Measurements from ENCODE around the gene C16orf92. TPM values are rescaled to one million over a fixed set of nuclear protein-coding genes. Genes with fewer than 3 reads are reported as not detected.
A peak's percentile ranks its signal among the peaks of the same experiment; 100 is the strongest.

The C16orf92 gene
- total RNA-seq, 5 donors from 2014 or later (not counting 1 experiment from before 2014, with no cell fraction given): not detected

GRCh38 chr16:30030011-30030685 is 7.2 kb downstream of the C16orf92 start:
- H3K9me3 ChIP-seq: no peaks in the 10 kb centered on the region
- ATAC-seq (replicated peaks in 1 of 4) (no peak), DNase-seq (no peak)
- 25% methylated on average over 21 of the region's 23 CpGs for WGBS (ENCODE audit: insufficient coverage)
- Mint-ChIP-seq H3K27me3 (peaks cover 40 to 60% of the 10 kb centered on the region in 2 donors), H3K27ac (no peak overlapping the region), H3K36me3 (no peaks in the 10 kb centered on the region), H3K4me1 (peaks cover 5 to 19% (median 12%) of the 10 kb centered on the region in 3 donors), H3K4me3 (peak overlapping the region in 1 of 3 donors; percentile 66), H3K9me3 (no peaks in the 10 kb centered on the region)
- H3K27me3 ChIP-seq (replicated peaks in 1 of 2; ENCODE audit: control insufficient read depth in 2 of 2, extremely low read depth in 1 of 2, insufficient read depth in 2 of 2, low read length in 1 of 2): peaks cover 0 to 97% of the 10 kb centered on the region in 2 experiments
- ChIA-PET POLR2A (no interaction called here), CTCF (no interaction called here)
- H3K4me3 ChIP-seq (ENCODE audit: control insufficient read depth in 1 of 2, extremely low read depth in 1 of 2, low read length in 1 of 2): no peak overlapping the region
- H3K27ac ChIP-seq (ENCODE audit: low read length): no peak overlapping the region
- H3K4me1 ChIP-seq (ENCODE audit: control insufficient read depth in 1 of 2, extremely low read depth in 1 of 2, insufficient read depth in 2 of 2, low read length in 2 of 2): peaks cover 0 to 22% of the 10 kb centered on the region in 2 experiments
- no peaks in the 10 kb centered on the region for H3K36me3 ChIP-seq (ENCODE audit: control insufficient read depth in 2 of 2, extremely low read depth in 1 of 2, insufficient read depth in 1 of 2, low read length in 1 of 2)

DNA sequence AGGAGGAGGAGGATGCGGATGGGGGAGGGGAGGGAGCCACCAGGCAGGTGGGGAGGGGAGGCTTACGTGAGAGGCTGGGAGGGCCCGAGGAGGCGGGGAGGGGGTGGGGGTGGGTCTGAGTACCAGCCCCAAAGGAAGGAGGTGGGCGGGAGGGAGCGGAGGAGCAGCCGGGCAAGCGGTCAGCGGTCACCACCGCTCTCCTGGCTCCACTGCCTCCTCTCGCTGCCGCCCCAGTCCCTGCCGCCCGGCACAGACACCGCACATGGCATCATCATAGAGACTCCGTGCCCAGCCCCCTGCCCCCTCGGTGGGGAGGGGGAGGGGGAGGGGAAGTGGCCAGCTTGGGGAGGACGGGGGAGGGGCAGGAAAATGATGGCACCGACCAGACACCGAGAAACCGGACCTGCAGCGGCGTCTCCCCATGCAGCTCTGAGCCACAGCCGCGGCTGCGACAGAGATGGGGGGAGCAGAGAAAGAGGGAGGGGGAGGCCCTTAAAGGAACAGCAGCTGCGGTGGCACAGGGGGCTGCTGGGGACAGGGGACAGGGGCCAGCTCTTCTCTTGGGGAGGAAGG is 7.9 kb downstream of the C16orf92 start, which contains the start of gene TLCD3B:
TSS of gene TLCD3B (minus strand) at position 431 of the 573 bp plus-strand sequence. CDS start 744 bp downstream, outside the sequence.
- WGBS (ENCODE audit: insufficient coverage): 2% methylated on average over 9 of the region's 27 CpGs
- no peak for DNase-seq
- CTCF ChIA-PET: interaction anchor here (0.6 to 1.3 kb wide), 3 partner anchors 24 to 182 kb away, joined by 4 to 7 read pairs (median 4); no protein-coding TSS in a partner anchor
- peak in 3 of 4 experiments; percentile 18 to 48 (median 43) for ATAC-seq (replicated peaks in 1 of 4)
- POLR2A ChIA-PET: no interaction called here
- Mint-ChIP-seq H3K27me3 (peaks cover 40 to 59% of the 10 kb centered on the region in 2 donors), H3K4me3 (peak within 1 kb of the TSS in 2 of 3 donors; percentile 6 to 66), H3K36me3 (no peaks in the 10 kb centered on the region), H3K27ac (no peak within 1 kb of the TSS), H3K9me3 (no peaks in the 10 kb centered on the region), H3K4me1 (peaks cover 5 to 19% (median 12%) of the 10 kb centered on the region in 3 donors)
- H3K4me1 ChIP-seq (ENCODE audit: control insufficient read depth in 1 of 2, extremely low read depth in 1 of 2, insufficient read depth in 2 of 2, low read length in 2 of 2): peaks cover 0 to 22% of the 10 kb centered on the region in 2 experiments
- peaks cover 0 to 92% of the 10 kb centered on the region in 2 experiments for H3K27me3 ChIP-seq (replicated peaks in 1 of 2; ENCODE audit: control insufficient read depth in 2 of 2, extremely low read depth in 1 of 2, insufficient read depth in 2 of 2, low read length in 1 of 2)
- H3K9me3 ChIP-seq: no peaks in the 10 kb centered on the region
- H3K27ac ChIP-seq (ENCODE audit: low read length): no peak within 1 kb of the TSS
- no peak within 1 kb of the TSS for H3K4me3 ChIP-seq (ENCODE audit: control insufficient read depth in 1 of 2, extremely low read depth in 1 of 2, low read length in 1 of 2)
- H3K36me3 ChIP-seq (ENCODE audit: control insufficient read depth in 2 of 2, extremely low read depth in 1 of 2, insufficient read depth in 1 of 2, low read length in 1 of 2): no peaks in the 10 kb centered on the region

GRCh38 chr16:30031477-30031918 is 8.5 kb downstream of the C16orf92 start:
- Histone ChIP-seq H3K4me3 (ENCODE audit: control insufficient read depth in 1 of 2, extremely low read depth in 1 of 2, low read length in 1 of 2) (no peak overlapping the region), H3K9me3 (no peaks in the 10 kb centered on the region), H3K36me3 (ENCODE audit: control insufficient read depth in 2 of 2, extremely low read depth in 1 of 2, insufficient read depth in 1 of 2, low read length in 1 of 2) (no peaks in the 10 kb centered on the region), H3K27ac (ENCODE audit: low read length) (no peak overlapping the region), H3K27me3 (replicated peaks in 1 of 2; ENCODE audit: control insufficient read depth in 2 of 2, extremely low read depth in 1 of 2, insufficient read depth in 2 of 2, low read length in 1 of 2) (peaks cover 0 to 90% of the 10 kb centered on the region in 2 experiments), H3K4me1 (ENCODE audit: control insufficient read depth in 1 of 2, extremely low read depth in 1 of 2, insufficient read depth in 2 of 2, low read length in 2 of 2) (peaks cover 0 to 22% of the 10 kb centered on the region in 2 experiments)
- Mint-ChIP-seq H3K9me3 (no peaks in the 10 kb centered on the region), H3K4me1 (peaks cover 5 to 19% (median 12%) of the 10 kb centered on the region in 3 donors), H3K36me3 (no peaks in the 10 kb centered on the region), H3K27ac (no peak overlapping the region), H3K27me3 (peaks cover 40 to 57% of the 10 kb centered on the region in 2 donors), H3K4me3 (peak overlapping the region in 1 of 3 donors; percentile 36)
- DNase-seq (no peak), ATAC-seq (replicated peaks in 1 of 4) (no peak)
- WGBS (ENCODE audit: insufficient coverage): 11% methylated on average over 3 of the region's 11 CpGs
- POLR2A ChIA-PET: interaction anchor here in 1 of 2 donors (0.6 kb wide), 1 partner anchor 328 kb away, joined by 7 read pairs; no protein-coding TSS in a partner anchor
- CTCF ChIA-PET: interaction anchor here (0.5 to 1.3 kb wide), 4 partner anchors 24 to 305 kb away, joined by 3 to 6 read pairs (median 4); no protein-coding TSS in a partner anchor

GRCh38 chr16:30032083-30032819 is 9.3 kb downstream of the C16orf92 start:
- ChIA-PET POLR2A (interaction anchor here (0.5 to 0.6 kb wide), 2 partner anchors 329 to 385 kb away, joined by 3 to 7 read pairs; no protein-coding TSS in a partner anchor), CTCF (interaction anchor here (0.5 to 1.3 kb wide), 13 partner anchors 23 to 882 kb away, joined by 3 to 9 read pairs (median 5); no protein-coding TSS in a partner anchor)
- H3K27me3 Mint-ChIP-seq: peaks cover 33 to 49% of the 10 kb centered on the region in 2 donors
- H3K9me3 ChIP-seq: no peaks in the 10 kb centered on the region
- no peaks in the 10 kb centered on the region for H3K9me3 Mint-ChIP-seq
- peaks cover 0 to 84% of the 10 kb centered on the region in 2 experiments for H3K27me3 ChIP-seq (replicated peaks in 1 of 2; ENCODE audit: control insufficient read depth in 2 of 2, extremely low read depth in 1 of 2, insufficient read depth in 2 of 2, low read length in 1 of 2)
- H3K4me1 ChIP-seq (ENCODE audit: control insufficient read depth in 1 of 2, extremely low read depth in 1 of 2, insufficient read depth in 2 of 2, low read length in 2 of 2): peaks cover 0 to 22% of the 10 kb centered on the region in 2 experiments
- H3K27ac ChIP-seq (ENCODE audit: low read length): no peak overlapping the region
- no peak overlapping the region for H3K4me3 ChIP-seq (ENCODE audit: control insufficient read depth in 1 of 2, extremely low read depth in 1 of 2, low read length in 1 of 2)
- 19% methylated on average over 7 of the region's 12 CpGs for WGBS (ENCODE audit: insufficient coverage)
- H3K36me3 ChIP-seq (ENCODE audit: control insufficient read depth in 2 of 2, extremely low read depth in 1 of 2, insufficient read depth in 1 of 2, low read length in 1 of 2): no peaks in the 10 kb centered on the region
- no peaks in the 10 kb centered on the region for H3K36me3 Mint-ChIP-seq
- peaks cover 5 to 19% (median 12%) of the 10 kb centered on the region in 3 donors for H3K4me1 Mint-ChIP-seq
- no peak overlapping the region for H3K27ac Mint-ChIP-seq
- DNase-seq (peak; percentile 19 to 81 (median 50)), ATAC-seq (replicated peaks in 1 of 4) (peak; percentile 36 to 67 (median 56))
- peak overlapping the region in 2 of 3 donors; percentile 6 to 46 for H3K4me3 Mint-ChIP-seq

GRCh38 chr16:30033270-30033669 is 10.3 kb downstream of the C16orf92 start:
- peaks cover 0 to 74% of the 10 kb centered on the region in 2 experiments for H3K27me3 ChIP-seq (replicated peaks in 1 of 2; ENCODE audit: control insufficient read depth in 2 of 2, extremely low read depth in 1 of 2, insufficient read depth in 2 of 2, low read length in 1 of 2)
- WGBS (ENCODE audit: insufficient coverage): 47% methylated on average over 3 of the region's 7 CpGs
- no peaks in the 10 kb centered on the region for H3K9me3 ChIP-seq
- H3K4me1 Mint-ChIP-seq: peaks cover 5 to 17% (median 12%) of the 10 kb centered on the region in 3 donors
- ATAC-seq (replicated peaks in 1 of 4) (no peak), DNase-seq (no peak)
- H3K27ac Mint-ChIP-seq: no peak overlapping the region
- H3K9me3 Mint-ChIP-seq: no peaks in the 10 kb centered on the region
- CTCF ChIA-PET: interaction anchor here in 1 of 2 donors (1.2 kb wide), 1 partner anchor 22 kb away, joined by 5 read pairs; no protein-coding TSS in a partner anchor
- H3K4me3 Mint-ChIP-seq: no peak overlapping the region
- peaks cover 0 to 22% of the 10 kb centered on the region in 2 experiments for H3K4me1 ChIP-seq (ENCODE audit: control insufficient read depth in 1 of 2, extremely low read depth in 1 of 2, insufficient read depth in 2 of 2, low read length in 2 of 2)
- no peaks in the 10 kb centered on the region for H3K36me3 ChIP-seq (ENCODE audit: control insufficient read depth in 2 of 2, extremely low read depth in 1 of 2, insufficient read depth in 1 of 2, low read length in 1 of 2)
- POLR2A ChIA-PET: interaction anchor here in 1 of 2 donors (0.6 kb wide), 1 partner anchor 22 kb away, joined by 3 read pairs; no protein-coding TSS in a partner anchor
- no peak overlapping the region for H3K27ac ChIP-seq (ENCODE audit: low read length)
- H3K4me3 ChIP-seq (ENCODE audit: control insufficient read depth in 1 of 2, extremely low read depth in 1 of 2, low read length in 1 of 2): no peak overlapping the region
- H3K36me3 Mint-ChIP-seq: no peaks in the 10 kb centered on the region
- H3K27me3 Mint-ChIP-seq: peaks cover 23 to 39% of the 10 kb centered on the region in 2 donors

Data from T-cell (primary cell).